IMR-90 (cell line): ENCODE data around the gene NCOR1. TPM values are rescaled to one million over a fixed set of nuclear protein-coding genes. Genes with fewer than 3 reads are reported as not detected.

Source experiments
- ATAC-seq: fragments of 200-7000 bp; cut with Tn5 transposase; 2 replicates; pipeline ENCODE4 v1.9.1; 2020; ENCODE audit warnings: low read depth, mild to moderate bottlenecking, moderate library complexity
- BruUV-seq: library from RNA; stranded (reverse); fragments of 400-500 nt; replicated peaks from 2 replicates; lab custom pipeline; 2021; lab: Mats Ljungman, UMichigan
- CTCF ChIA-PET: fragments of 300-600 bp; formaldehyde crosslinking; extraction: SDS; loops from one replicate; lab custom pipeline; 2021; ENCODE audit warnings: antibody characterized with exemption; lab: Yijun Ruan, JAX
- POLR2A ChIA-PET: fragments of 300-600 bp; sonication (Branson Sonifier 250); formaldehyde crosslinking; loops from one replicate; lab custom pipeline; 2022; ENCODE audit warnings: antibody characterized with exemption; ENCODE audit not compliant: unreplicated experiment; lab: Charles Lee
- DNase-seq: peaks from one replicate; pipeline ENCODE4 v3.0.0; 2013
- H2AFZ ChIP-seq: replicated peaks from 2 replicates; pipeline ENCODE3; 2013; ENCODE audit warnings: low read length, mild to moderate bottlenecking; ENCODE audit not compliant: poor library complexity
- H2AK5ac ChIP-seq: 2 replicates; pipeline ENCODE4 v1.6.1; 2013; ENCODE audit warnings: low read depth, low read length, inconsistent platforms
- H2AK9ac ChIP-seq: replicated peaks from 2 replicates; pipeline ENCODE3; 2013; ENCODE audit warnings: mild to moderate bottlenecking, low read depth, low read length, moderate library complexity; ENCODE audit not compliant: poor library complexity
- H2BK120ac ChIP-seq: 2 replicates; pipeline ENCODE4 v1.6.1; 2013; ENCODE audit warnings: low read depth, low read length, inconsistent platforms
- H2BK15ac ChIP-seq: 3 replicates; pipeline ENCODE4 v1.6.1; 2013; ENCODE audit warnings: low read depth, low read length, inconsistent platforms
- H2BK20ac ChIP-seq: 2 replicates; pipeline ENCODE4 v1.6.1; 2013; ENCODE audit warnings: low read depth, mild to moderate bottlenecking, inconsistent platforms, low read length, moderate library complexity
- H2BK5ac ChIP-seq: 2 replicates; pipeline ENCODE4 v1.6.1; 2013; ENCODE audit warnings: mild to moderate bottlenecking, low read depth, low read length, inconsistent platforms; ENCODE audit not compliant: poor library complexity, severe bottlenecking
- H3K14ac ChIP-seq: replicated peaks from 2 replicates; pipeline ENCODE4 v1.6.1; 2013; ENCODE audit warnings: low read depth, low read length, inconsistent platforms
- H3K18ac ChIP-seq: 2 replicates; pipeline ENCODE4 v1.6.1; 2013; ENCODE audit warnings: low read depth, low read length, control low read depth
- H3K23ac ChIP-seq: 2 replicates; pipeline ENCODE4 v1.6.1; 2013; ENCODE audit warnings: low read depth, low read length, inconsistent platforms
- H3K27ac ChIP-seq: 2 replicates; pipeline ENCODE4 v1.5.1; 2013; ENCODE audit warnings: mild to moderate bottlenecking, control low read depth, low read length; ENCODE audit not compliant: insufficient read depth
- H3K27me3 ChIP-seq: 2 replicates; pipeline ENCODE4 v1.6.1; 2013; ENCODE audit warnings: low read length; ENCODE audit not compliant: control insufficient read depth, insufficient read depth
- H3K36me3 ChIP-seq: 2 replicates; pipeline ENCODE4 v1.6.1; 2013; ENCODE audit warnings: low read length, mixed read lengths; ENCODE audit not compliant: control insufficient read depth, insufficient read depth
- H3K4ac ChIP-seq: 2 replicates; pipeline ENCODE4 v1.6.1; 2013; ENCODE audit warnings: low read depth, low read length, inconsistent platforms
- H3K4me1 ChIP-seq: 2 replicates; pipeline ENCODE4 v1.6.1; 2013; ENCODE audit warnings: low read length, mixed read lengths; ENCODE audit not compliant: control insufficient read depth, insufficient read depth
- H3K4me2 ChIP-seq: 2 replicates; pipeline ENCODE4 v1.6.1; 2013; ENCODE audit warnings: low read depth, mild to moderate bottlenecking, control low read depth, low read length, moderate library complexity
- H3K4me3 ChIP-seq: 2 replicates; pipeline ENCODE4 v1.5.1; 2013; ENCODE audit warnings: low read depth, mild to moderate bottlenecking, control low read depth, low read length, moderate library complexity; ENCODE audit not compliant: insufficient read depth
- H3K56ac ChIP-seq: 2 replicates; pipeline ENCODE4 v1.6.1; 2013; ENCODE audit warnings: low read length, inconsistent platforms; ENCODE audit not compliant: insufficient read depth; ENCODE audit errors: extremely low read depth
- H3K79me1 ChIP-seq, 2 experiments: 2 replicates each; pipeline ENCODE4 v1.6.1; 2013; ENCODE audit warnings: low read length in 2 of 2, inconsistent platforms in 1 of 2, low read depth in 1 of 2
- H3K9ac ChIP-seq: 2 replicates; pipeline ENCODE4 v1.6.1; 2013; ENCODE audit warnings: low read depth, low read length, control low read depth
- H3K9me1 ChIP-seq: 2 replicates; pipeline ENCODE4 v1.6.1; 2013; ENCODE audit warnings: low read length, inconsistent platforms; ENCODE audit not compliant: insufficient read depth
- H3K9me3 ChIP-seq: 2 replicates; pipeline ENCODE4 v1.6.1; 2013; ENCODE audit warnings: low read length; ENCODE audit not compliant: control insufficient read depth, insufficient read depth
- H4K20me1 ChIP-seq: 2 replicates; pipeline ENCODE4 v1.6.1; 2013; ENCODE audit warnings: low read length, inconsistent platforms; ENCODE audit not compliant: insufficient read depth
- H4K5ac ChIP-seq: 2 replicates; pipeline ENCODE4 v1.6.1; 2013; ENCODE audit warnings: mild to moderate bottlenecking, low read depth, low read length, control low read depth
- H4K8ac ChIP-seq, 2 experiments: 2 replicates each; pipeline ENCODE4 v1.6.1; 2013; ENCODE audit warnings: low read depth in 2 of 2, low read length in 2 of 2, control low read depth in 1 of 2, inconsistent platforms in 1 of 2
- H4K91ac ChIP-seq: 2 replicates; pipeline ENCODE4 v1.6.1; 2013; ENCODE audit warnings: low read depth, low read length, inconsistent platforms; ENCODE audit not compliant: insufficient read depth
- CEBPB ChIP-seq: IDR thresholded peaks from 2 replicates; pipeline ENCODE4 v1.6.1; 2012; ENCODE audit warnings: low read depth, low read length, improper control_type of control experiment
- CHD1 ChIP-seq: IDR thresholded peaks from 2 replicates; pipeline ENCODE4 v1.6.1; 2012; ENCODE audit warnings: low read depth, low read length, improper control_type of control experiment
- MAFK ChIP-seq: IDR thresholded peaks from 2 replicates; pipeline ENCODE4 v1.6.1; 2012; ENCODE audit warnings: low read depth, low read length, improper control_type of control experiment
- MAZ ChIP-seq: IDR thresholded peaks from 2 replicates; pipeline ENCODE4 v1.6.1; 2012; ENCODE audit warnings: low read depth, mild to moderate bottlenecking, low read length, improper control_type of control experiment, moderate library complexity, borderline replicate concordance
- POLR2A ChIP-seq: IDR thresholded peaks from 2 replicates; pipeline ENCODE4 v1.6.1; 2012; ENCODE audit warnings: mild to moderate bottlenecking, low read depth, low read length
- RCOR1 ChIP-seq: IDR thresholded peaks from 2 replicates; pipeline ENCODE4 v1.6.1; 2012; ENCODE audit warnings: mild to moderate bottlenecking, low read length, improper control_type of control experiment; ENCODE audit not compliant: insufficient replicate concordance
- RFX5 ChIP-seq: IDR thresholded peaks from 2 replicates; pipeline ENCODE4 v1.8.0; 2012; ENCODE audit warnings: low read depth, mild to moderate bottlenecking, low read length, moderate library complexity
- SMC3 ChIP-seq: fragments of 150-350 bp; IDR thresholded peaks from 2 replicates; pipeline ENCODE4 v1.6.1; 2016; ENCODE audit warnings: low read depth, mild to moderate bottlenecking, antibody characterized with exemption, low read length, moderate library complexity
- WGBS, 2 experiments: methylation state at CpG; one replicate each; pipeline versions ENCODE4 v1.1.5 to v1.1.7; 2013; ENCODE audit warnings: missing lambda C conversion rate in 2 of 2; ENCODE audit not compliant: insufficient read length in 1 of 2; ENCODE audit errors: extremely low coverage in 2 of 2; 5-methylcytosine and 5-hydroxymethylcytosine counted together
- dilution Hi-C: fragments of 300-500 bp; cut with HindIII; formaldehyde crosslinking; loops from one replicate; pipeline ENCODE4 v1.14.3; 2018; ENCODE audit warnings: low sequenced_read_pairs; ENCODE audit not compliant: unreplicated experiment
- in situ Hi-C: fragments of 300-500 bp; cut with MboI; formaldehyde crosslinking; loops from 3 replicates; pipeline ENCODE4 v1.14.3; 2019; ENCODE audit warnings: low sequenced_read_pairs, inconsistent platforms, mixed read lengths
- intact Hi-C: fragments of 100-400 bp; cut with micrococcal nuclease; formaldehyde crosslinking; loops from 2 replicates; pipeline ENCODE4 v1.10.0; 2022
- polyA plus RNA-seq, 3 experiments: library from polyadenylated mRNA; depleted of rRNA; stranded (reverse); fragments of >200 nt; gene quantifications; 2 replicates each; pipeline ENCODE4 v1.2.3, GENCODE V29; 2012; ENCODE audit warnings: low replicate concordance in 1 of 3
- total RNA-seq: library from RNA; depleted of rRNA; stranded (reverse); fragments of >200 nt; gene quantifications from 2 replicates; pipeline ENCODE4 v1.2.3, GENCODE V29; 2012
- TF ChIP-seq, protein P1 (sequence below): fragments of 150-350 bp; IDR thresholded peaks from 2 replicates; pipeline ENCODE4 v1.6.1; 2017; ENCODE audit warnings: mild to moderate bottlenecking, antibody characterized with exemption, low read length, low read depth

The NCOR1 gene
- total and polyA plus RNA-seq, 2 of the 4 experiments (the other 2 are of a cell fraction) = 54.5 to 80.3 TPM

DNA sequence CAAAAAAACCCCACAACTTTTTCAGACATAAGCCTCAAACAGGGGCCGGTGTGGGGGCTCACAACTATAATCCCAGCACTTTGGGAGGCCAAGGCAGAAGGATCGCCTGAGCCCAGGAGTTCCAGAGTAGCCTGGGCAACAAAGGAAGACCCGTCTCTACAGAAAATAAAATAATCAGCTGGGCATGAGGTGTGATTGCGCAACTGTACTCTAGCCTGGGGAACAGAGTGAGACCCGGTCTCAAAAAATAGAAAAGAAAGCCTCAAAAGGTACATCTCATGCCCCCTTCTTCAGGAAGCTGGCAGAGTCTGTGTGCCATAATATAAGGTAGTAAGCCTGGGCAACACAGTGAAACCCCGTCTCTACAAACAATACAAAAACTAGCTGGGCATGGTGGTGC lies 219.0 kb downstream of the NCOR1 start:
- H2BK15ac ChIP-seq = no peak overlapping the region
- in situ Hi-C loops = loop anchor here (5.0 kb wide), 1 partner anchor 169 kb away; no protein-coding TSS in a partner anchor
- peaks cover 5% of the 10 kb centered on the region; the same call in 1 of the 2 replicates for H3K9me1 ChIP-seq
- H2BK5ac ChIP-seq = no peak overlapping the region
- H3K9me3 ChIP-seq = no peaks in the 10 kb centered on the region
- H3K27ac ChIP-seq = no peak overlapping the region
- ChIA-PET POLR2A (interaction anchor here (0.6 kb wide), 1 partner anchor 93 kb away, joined by 3 read pairs; no protein-coding TSS in a partner anchor), CTCF (no interaction called here)
- H2BK20ac ChIP-seq = no peak overlapping the region
- peaks cover 4% of the 10 kb centered on the region for H3K36me3 ChIP-seq
- no peak overlapping the region for H3K4me3 ChIP-seq
- no peaks in the 10 kb centered on the region for H3K27me3 ChIP-seq
- no peak overlapping the region for H2AFZ ChIP-seq
- no peak overlapping the region for H2BK120ac ChIP-seq
- H3K4ac ChIP-seq = no peak overlapping the region
- no peak overlapping the region for H3K56ac ChIP-seq
- no peak overlapping the region for H4K8ac ChIP-seq
- no peak overlapping the region for H3K18ac ChIP-seq
- no peak overlapping the region for H3K23ac ChIP-seq
- H3K9ac ChIP-seq = no peak overlapping the region
- no TSS peak for BruUV-seq
- H2AK9ac ChIP-seq = no peak overlapping the region
- no peak for DNase-seq
- no peak overlapping the region for H3K14ac ChIP-seq
- no peak overlapping the region for H4K5ac ChIP-seq
- TF ChIP-seq SMC3 (no peak), MAZ (no peak), RFX5 (no peak), MAFK (no peak), RCOR1 (no peak), CHD1 (no peak), CEBPB (peak; percentile 94), POLR2A (no peak)
- TF ChIP-seq, protein P1, sequence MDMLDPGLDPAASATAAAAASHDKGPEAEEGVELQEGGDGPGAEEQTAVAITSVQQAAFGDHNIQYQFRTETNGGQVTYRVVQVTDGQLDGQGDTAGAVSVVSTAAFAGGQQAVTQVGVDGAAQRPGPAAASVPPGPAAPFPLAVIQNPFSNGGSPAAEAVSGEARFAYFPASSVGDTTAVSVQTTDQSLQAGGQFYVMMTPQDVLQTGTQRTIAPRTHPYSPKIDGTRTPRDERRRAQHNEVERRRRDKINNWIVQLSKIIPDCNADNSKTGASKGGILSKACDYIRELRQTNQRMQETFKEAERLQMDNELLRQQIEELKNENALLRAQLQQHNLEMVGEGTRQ = no peak
- peaks cover 5% of the 10 kb centered on the region; the same call in 1 of the 2 replicates for H4K20me1 ChIP-seq
- no peak for ATAC-seq
- intact Hi-C loops = no loop called here
- peaks cover 19 to 24% of the 10 kb centered on the region in 2 experiments for H3K79me1 ChIP-seq
- H3K4me2 ChIP-seq = no peak overlapping the region
- no peak overlapping the region for H2AK5ac ChIP-seq
- H3K4me1 ChIP-seq = peaks cover 6% of the 10 kb centered on the region; the same call in 1 of the 2 replicates
- WGBS, 2 experiments = no CpG with 5 or more reads among the region's 6 CpGs
- H4K91ac ChIP-seq = no peak overlapping the region
- dilution Hi-C loops = no loop called here
